ENCODE results near the gene KAZN. TPM values are rescaled to one million over a fixed set of nuclear protein-coding genes. Genes with fewer than 3 reads are reported as not detected.

KAZN gene
- total RNA-seq, 1 donor from 2014 or later, result 2.8 TPM

GRCh38 chr1:15137809-15138208 lies 539.3 kb downstream of the KAZN start:
- H3K36me3 ChIP-seq (ENCODE audit: control insufficient read depth, insufficient read depth, low read length), result no peaks in the 10 kb centered on the region
- no peaks in the 10 kb centered on the region for H3K27me3 ChIP-seq (ENCODE audit: control insufficient read depth, insufficient read depth, low read length)
- no peak for DNase-seq (ENCODE audit: low read depth)
- no peak overlapping the region for H3K4me3 ChIP-seq (ENCODE audit: low read depth, low read length)
- TF ChIP-seq CTCF (IDR thresholded peaks at IDR 0.05; ENCODE audit: insufficient read depth, low read length, poor library complexity, severe bottlenecking), result no peak

- H3K4me3 ChIP-seq (ENCODE audit: low read depth, low read length), result no peak overlapping the region
- no peaks in the 10 kb centered on the region for H3K27me3 ChIP-seq (ENCODE audit: control insufficient read depth, insufficient read depth, low read length)
- DNase-seq (ENCODE audit: low read depth), result no peak
- H3K36me3 ChIP-seq (ENCODE audit: control insufficient read depth, insufficient read depth, low read length), result no peaks in the 10 kb centered on the region
- TF ChIP-seq CTCF (IDR thresholded peaks at IDR 0.05; ENCODE audit: insufficient read depth, low read length, poor library complexity, severe bottlenecking), result no peak
Observed at GRCh38 chr1:15139654-15140350, 541.3 kb downstream of the KAZN start.

GRCh38 chr1:15141935-15142539 lies 543.6 kb downstream of the KAZN start:
- Histone ChIP-seq H3K4me3 (ENCODE audit: low read depth, low read length) (no peak overlapping the region), H3K36me3 (ENCODE audit: control insufficient read depth, insufficient read depth, low read length) (no peaks in the 10 kb centered on the region), H3K27me3 (ENCODE audit: control insufficient read depth, insufficient read depth, low read length) (no peaks in the 10 kb centered on the region)
- DNase-seq (ENCODE audit: low read depth), result no peak
- no peak for TF ChIP-seq CTCF (IDR thresholded peaks at IDR 0.05; ENCODE audit: insufficient read depth, low read length, poor library complexity, severe bottlenecking)

GRCh38 chr1:15145327-15145726 lies 546.8 kb downstream of the KAZN start:
- no peak for DNase-seq (ENCODE audit: low read depth)
- Histone ChIP-seq H3K27me3 (ENCODE audit: control insufficient read depth, insufficient read depth, low read length) (no peaks in the 10 kb centered on the region), H3K36me3 (ENCODE audit: control insufficient read depth, insufficient read depth, low read length) (no peaks in the 10 kb centered on the region), H3K4me3 (ENCODE audit: low read depth, low read length) (no peak overlapping the region)
- TF ChIP-seq CTCF (IDR thresholded peaks at IDR 0.05; ENCODE audit: insufficient read depth, low read length, poor library complexity, severe bottlenecking), result no peak

- no peak for DNase-seq (ENCODE audit: low read depth)
- H3K4me3 ChIP-seq (ENCODE audit: low read depth, low read length), result no peak overlapping the region
- no peaks in the 10 kb centered on the region for H3K27me3 ChIP-seq (ENCODE audit: control insufficient read depth, insufficient read depth, low read length)
- H3K36me3 ChIP-seq (ENCODE audit: control insufficient read depth, insufficient read depth, low read length), result no peaks in the 10 kb centered on the region
- TF ChIP-seq CTCF (IDR thresholded peaks at IDR 0.05; ENCODE audit: insufficient read depth, low read length, poor library complexity, severe bottlenecking), result no peak
Observed at GRCh38 chr1:15146142-15146680, 547.7 kb downstream of the KAZN start.

All from kidney epithelial cell (primary cell).